GM23248 (cell line): ENCODE results near the gene CPT1C. TPM values are rescaled to one million over a fixed set of nuclear protein-coding genes. Genes with fewer than 3 reads are reported as not detected.

ENCODE experiments used
- DNase-seq: peaks from one replicate; pipeline ENCODE4 v3.0.0-alpha.2; 2015
- H2AFZ ChIP-seq: fragments of 200-600 bp; sonication (generic); 2 replicates; pipeline ENCODE4 v1.6.1; 2016; ENCODE audit warnings: antibody characterized with exemption
- H3F3A ChIP-seq: fragments of 200-600 bp; sonication (generic); 2 replicates; pipeline ENCODE4 v1.6.1; 2016; ENCODE audit warnings: mild to moderate bottlenecking, antibody characterized with exemption, mixed run types; ENCODE audit not compliant: insufficient read depth
- H3K27ac ChIP-seq: fragments of 200-600 bp; sonication (generic); 2 replicates; pipeline ENCODE4 v1.5.1; 2016; ENCODE audit warnings: mild to moderate bottlenecking
- H3K27me3 ChIP-seq: fragments of 200-600 bp; sonication (generic); replicated peaks from 2 replicates; pipeline ENCODE4 v1.6.1; 2016; ENCODE audit warnings: mild to moderate bottlenecking; ENCODE audit not compliant: insufficient read depth
- H3K36me3 ChIP-seq: fragments of 200-600 bp; sonication (generic); 2 replicates; pipeline ENCODE4 v1.6.1; 2016; ENCODE audit warnings: low read depth, mild to moderate bottlenecking
- H3K4me1 ChIP-seq: fragments of 200-600 bp; sonication (generic); 2 replicates; pipeline ENCODE4 v1.6.1; 2016; ENCODE audit warnings: mild to moderate bottlenecking; ENCODE audit not compliant: insufficient read depth
- H3K4me2 ChIP-seq: fragments of 200-600 bp; sonication (generic); one replicate; pipeline ENCODE4 v1.6.1; 2016; ENCODE audit warnings: mild to moderate bottlenecking; ENCODE audit not compliant: unreplicated experiment
- H3K4me3 ChIP-seq: fragments of 200-600 bp; sonication (generic); 2 replicates; pipeline ENCODE4 v1.5.1; 2016; ENCODE audit warnings: mild to moderate bottlenecking
- H3K79me2 ChIP-seq: fragments of 200-600 bp; sonication (generic); 2 replicates; pipeline ENCODE4 v1.6.1; 2016; ENCODE audit warnings: mild to moderate bottlenecking; ENCODE audit not compliant: insufficient read depth
- H3K9ac ChIP-seq: fragments of 200-600 bp; sonication (generic); 2 replicates; pipeline ENCODE4 v1.6.1; 2016; ENCODE audit warnings: mild to moderate bottlenecking
- H3K9me2 ChIP-seq: fragments of 200-600 bp; sonication (generic); 2 replicates; pipeline ENCODE4 v1.6.1; 2016; ENCODE audit warnings: mixed run types, mild to moderate bottlenecking, moderate library complexity; ENCODE audit not compliant: insufficient read depth
- H3K9me3 ChIP-seq: fragments of 200-600 bp; sonication (generic); one replicate; pipeline ENCODE4 v1.6.1; 2017; ENCODE audit warnings: low read depth
- H4K20me1 ChIP-seq: fragments of 200-600 bp; sonication (generic); 2 replicates; pipeline ENCODE4 v1.6.0; 2016; ENCODE audit not compliant: insufficient read depth
- EZH2 ChIP-seq: fragments of 200-600 bp; sonication (generic); IDR thresholded peaks from 2 replicates; pipeline ENCODE4 v1.6.1; 2018; ENCODE audit warnings: antibody characterized with exemption, mild to moderate bottlenecking; ENCODE audit not compliant: insufficient read depth, poor library complexity, severe bottlenecking
- EZH2phosphoT487 ChIP-seq: fragments of 200-600 bp; sonication (generic); IDR thresholded peaks from 2 replicates; pipeline ENCODE4 v1.6.1; 2018; ENCODE audit warnings: antibody characterized with exemption, moderate library complexity, mild to moderate bottlenecking, low read depth; ENCODE audit not compliant: insufficient read depth
- WGBS, 2 experiments: methylation state at CpG; one replicate each; pipeline ENCODE4 v1.1.6; 2015 to 2017; ENCODE audit warnings: low lambda C conversion rate in 2 of 2, low coverage in 1 of 2; ENCODE audit errors: missing lambda C conversion rate in 2 of 2; 5-methylcytosine and 5-hydroxymethylcytosine counted together
- in situ Hi-C: fragments of 300-500 bp; cut with MboI; formaldehyde crosslinking; loops from 2 replicates; pipeline ENCODE4 v1.15.0; 2020
- polyA plus RNA-seq: library from polyadenylated mRNA; unstranded; fragments of >200 nt; fragmentation: Nextera tagmentation; extraction: Ambion mirVana; gene quantifications from 2 replicates; pipeline ENCODE4 v1.2.1, GENCODE V29; 2016
- total RNA-seq: library from RNA; depleted of rRNA; stranded (reverse); fragments of >200 nt; shearing (Covaris generic); gene quantifications from 2 replicates; pipeline ENCODE4 v1.2.3, GENCODE V29; 2014

The CPT1C gene
- total and polyA plus RNA-seq, 2 experiments from 2014 or later = 11.7 to 14.3 TPM

- no peak overlapping the region for H3K27ac ChIP-seq
- no peak for DNase-seq
- H3K9me2 ChIP-seq = no peaks in the 10 kb centered on the region
- H4K20me1 ChIP-seq = no peaks in the 10 kb centered on the region
- no peaks in the 10 kb centered on the region for H3K9me3 ChIP-seq
- in situ Hi-C loops = no loop called here
- 87 to 94% methylated on average over 11 of the region's 11 CpGs for WGBS, 2 experiments
- H3K4me1 ChIP-seq = peaks cover 14% of the 10 kb centered on the region
- H3F3A ChIP-seq = peaks cover 8% of the 10 kb centered on the region
- no peaks in the 10 kb centered on the region for H3K27me3 ChIP-seq
- no peaks in the 10 kb centered on the region for H3K36me3 ChIP-seq
- H3K9ac ChIP-seq = no peak overlapping the region
- TF ChIP-seq EZH2phosphoT487 (no peak), EZH2 (no peak)
- H3K79me2 ChIP-seq = peaks cover 81% of the 10 kb centered on the region
- H2AFZ ChIP-seq = no peak overlapping the region
- no peak overlapping the region for H3K4me2 ChIP-seq
- no peak overlapping the region for H3K4me3 ChIP-seq
Measured at GRCh38 chr19:49645592-49645991, 45.3 kb upstream of the CPT1C start.

GRCh38 chr19:49645995-49646394 lies 44.9 kb upstream of the CPT1C start:
- H2AFZ ChIP-seq = no peak overlapping the region
- H3K9me3 ChIP-seq = no peaks in the 10 kb centered on the region
- no peaks in the 10 kb centered on the region for H4K20me1 ChIP-seq
- no peak for TF ChIP-seq EZH2phosphoT487
- TF ChIP-seq EZH2 = no peak
- H3K9me2 ChIP-seq = no peaks in the 10 kb centered on the region
- 83 to 87% methylated on average over 13 of the region's 13 CpGs for WGBS, 2 experiments
- H3K36me3 ChIP-seq = no peaks in the 10 kb centered on the region
- H3K4me3 ChIP-seq = no peak overlapping the region
- in situ Hi-C loops = no loop called here
- peaks cover 81% of the 10 kb centered on the region for H3K79me2 ChIP-seq
- no peak overlapping the region for H3K9ac ChIP-seq
- peaks cover 14% of the 10 kb centered on the region for H3K4me1 ChIP-seq
- H3K27me3 ChIP-seq = no peaks in the 10 kb centered on the region
- DNase-seq = no peak
- no peak overlapping the region for H3K4me2 ChIP-seq
- peaks cover 5% of the 10 kb centered on the region for H3F3A ChIP-seq
- H3K27ac ChIP-seq = no peak overlapping the region

GRCh38 chr19:49646586-49646985 lies 44.3 kb upstream of the CPT1C start:
- Histone ChIP-seq H3K4me1 (peaks cover 11% of the 10 kb centered on the region), H3K9ac (no peak overlapping the region), H2AFZ (no peak overlapping the region), H3K27ac (no peak overlapping the region), H3K36me3 (no peaks in the 10 kb centered on the region), H3K9me3 (no peaks in the 10 kb centered on the region), H3K4me3 (no peak overlapping the region), H3K4me2 (no peak overlapping the region), H3K27me3 (no peaks in the 10 kb centered on the region), H3F3A (no peaks in the 10 kb centered on the region), H3K79me2 (peaks cover 81% of the 10 kb centered on the region), H4K20me1 (no peaks in the 10 kb centered on the region), H3K9me2 (no peaks in the 10 kb centered on the region)
- in situ Hi-C loops = no loop called here
- 88 to 92% methylated on average over 17 of the region's 17 CpGs for WGBS, 2 experiments
- no peak for DNase-seq
- TF ChIP-seq EZH2phosphoT487 (no peak), EZH2 (no peak)

- H3K4me3 ChIP-seq = no peak overlapping the region
- H3K4me1 ChIP-seq = no peaks in the 10 kb centered on the region
- no peak for DNase-seq
- no peak for TF ChIP-seq EZH2phosphoT487
- no peak for TF ChIP-seq EZH2
- no peak overlapping the region for H3K9ac ChIP-seq
- no peak overlapping the region for H3K4me2 ChIP-seq
- no peak overlapping the region for H3K27ac ChIP-seq
- H3K79me2 ChIP-seq = peaks cover 55% of the 10 kb centered on the region
- 92 to 94% methylated on average over 36 to 61 of the region's 72 CpGs for WGBS, 2 experiments
- H3K27me3 ChIP-seq = no peaks in the 10 kb centered on the region
- H4K20me1 ChIP-seq = no peaks in the 10 kb centered on the region
- no peaks in the 10 kb centered on the region for H3F3A ChIP-seq
- no peaks in the 10 kb centered on the region for H3K9me3 ChIP-seq
- H2AFZ ChIP-seq = no peak overlapping the region
- H3K36me3 ChIP-seq = no peaks in the 10 kb centered on the region
- no peaks in the 10 kb centered on the region for H3K9me2 ChIP-seq
- in situ Hi-C loops = no loop called here
Measured at GRCh38 chr19:49651029-49651819, 39.7 kb upstream of the CPT1C start.
